22Rv1 (cell line): ENCODE data around the gene SLC16A5.

ENCODE experiments used
- CTCF ChIP-seq: fragments of 450-650 bp; IDR thresholded peaks from 2 replicates; pipeline ENCODE4 v1.5.1; 2017; ENCODE audit warnings: mild to moderate bottlenecking
- ZFX ChIP-seq: fragments of 450-650 bp; IDR thresholded peaks from 2 replicates; pipeline ENCODE4 v1.6.1; 2017; ENCODE audit warnings: antibody characterized with exemption, borderline replicate concordance

DNA sequence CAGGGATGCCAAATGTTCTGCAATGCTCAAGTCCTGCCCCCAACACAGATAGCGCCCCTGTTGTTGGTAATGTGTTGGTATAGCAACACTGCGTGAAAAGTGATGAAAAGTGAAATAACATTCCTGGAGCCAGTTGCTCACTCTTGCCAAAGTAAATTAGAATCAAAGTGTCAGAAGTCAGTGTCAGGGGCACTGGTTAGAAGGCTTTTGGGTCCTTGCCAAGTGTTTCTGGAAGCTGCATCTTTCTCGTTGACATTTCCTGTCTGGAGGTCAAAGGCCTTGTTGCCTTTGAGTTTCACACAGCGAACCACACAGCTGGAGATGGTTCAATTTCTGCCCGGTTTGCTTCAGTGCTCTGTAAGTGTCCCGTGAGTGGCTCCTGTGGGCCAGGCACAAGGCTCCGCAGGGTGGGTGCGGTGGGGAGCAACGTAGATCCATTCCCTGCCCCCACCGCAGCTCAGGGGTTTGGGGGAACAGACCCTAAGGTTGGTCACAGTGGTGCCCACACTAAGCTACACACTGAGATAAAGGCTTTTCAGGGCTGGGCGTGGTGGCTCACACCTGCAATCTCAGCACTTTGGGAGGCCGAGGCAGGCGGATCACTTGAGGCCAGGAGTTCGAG, 3.6 kb upstream of the SLC16A5 start:
- TF ChIP-seq CTCF (no peak), ZFX (no peak)
